GM04504 (cell line): Measurements from ENCODE around the gene ETV7.
"Not testable (repeated sequence)": the region's sequence is repeated elsewhere in the genome, so short reads cannot be mapped to it uniquely, and the experiment has no call there.

ENCODE experiments used
- DNase-seq: peaks from one replicate; pipeline ENCODE4 v3.0.0-alpha.2; 2012; ENCODE audit warnings: low read depth

ETV7 gene

DNA sequence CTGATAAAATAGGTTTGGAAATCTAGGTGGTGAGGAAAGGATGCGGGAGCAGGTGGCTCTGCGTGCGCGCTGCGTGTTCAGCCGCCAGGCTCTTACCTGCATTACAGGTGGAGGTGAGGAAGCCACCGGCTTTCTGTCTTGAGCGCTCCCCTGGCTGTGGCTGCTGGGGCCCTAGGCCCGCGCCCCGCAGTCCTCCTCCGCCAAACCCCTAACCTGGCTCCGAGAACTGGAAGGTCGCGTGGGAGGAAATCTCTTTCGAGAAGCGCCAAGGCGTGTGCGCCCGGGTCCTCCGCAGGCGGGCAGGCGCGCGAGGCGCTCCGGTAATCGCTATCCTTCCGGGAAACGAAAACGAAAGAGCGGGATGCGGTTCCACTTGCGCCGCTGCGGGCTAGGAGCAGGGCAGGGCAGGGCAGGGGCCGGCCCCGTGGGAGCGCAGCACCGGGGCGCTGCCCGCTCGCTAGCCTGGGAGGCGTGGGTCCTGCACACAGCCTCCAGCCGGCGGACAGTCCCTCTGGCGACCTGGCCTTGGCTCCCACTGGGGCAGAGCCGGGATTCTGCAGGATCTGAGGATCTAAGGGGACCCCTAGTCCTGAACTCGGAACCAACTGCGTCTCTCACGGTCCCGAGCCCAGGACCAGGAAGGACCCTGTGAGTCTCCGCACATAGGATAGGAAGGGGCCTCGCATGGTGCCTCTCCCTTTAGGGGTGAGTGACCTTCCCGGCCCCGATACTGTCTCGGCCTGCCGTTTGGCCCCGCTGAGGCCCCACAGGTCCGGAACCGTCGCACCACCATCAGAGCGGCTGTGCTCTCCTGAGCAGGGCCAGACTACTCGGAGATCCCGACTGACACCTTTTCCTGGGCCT, at the start of gene ETV7:
Gene ETV7, minus strand, starts transcription at position 230 of the 864 bp plus-strand sequence. Its CDS starts 128 bp downstream, at position 102.
- no peak for DNase-seq

GRCh38 chr6:36436466-36436865, 49.0 kb upstream of the ETV7 start:
- DNase-seq, result no peak

GRCh38 chr6:36432151-36432671, 44.7 kb upstream of the ETV7 start:
- DNase-seq, result no peak

GRCh38 chr6:36431197-36431596, 43.7 kb upstream of the ETV7 start:
- no peak for DNase-seq

DNA sequence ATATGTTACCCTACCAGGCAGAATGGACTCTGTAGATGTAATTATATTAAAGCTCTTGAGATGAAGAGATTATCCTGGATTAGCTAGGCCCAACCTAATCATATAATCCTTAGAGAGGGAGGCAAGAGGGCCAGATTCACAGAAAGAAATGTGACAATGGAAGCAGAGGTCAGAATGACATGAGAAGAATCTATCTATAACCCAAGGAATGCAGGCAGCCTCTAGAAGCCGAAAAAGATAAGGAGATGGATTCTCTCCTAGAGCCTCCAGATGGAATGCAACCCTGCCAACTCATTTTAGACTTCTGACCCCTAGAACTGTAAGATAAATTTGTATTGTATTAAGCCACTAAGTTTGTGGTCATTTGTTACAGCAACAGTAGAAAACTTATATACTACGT, 42.9 kb upstream of the ETV7 start:
- no peak for DNase-seq

DNA sequence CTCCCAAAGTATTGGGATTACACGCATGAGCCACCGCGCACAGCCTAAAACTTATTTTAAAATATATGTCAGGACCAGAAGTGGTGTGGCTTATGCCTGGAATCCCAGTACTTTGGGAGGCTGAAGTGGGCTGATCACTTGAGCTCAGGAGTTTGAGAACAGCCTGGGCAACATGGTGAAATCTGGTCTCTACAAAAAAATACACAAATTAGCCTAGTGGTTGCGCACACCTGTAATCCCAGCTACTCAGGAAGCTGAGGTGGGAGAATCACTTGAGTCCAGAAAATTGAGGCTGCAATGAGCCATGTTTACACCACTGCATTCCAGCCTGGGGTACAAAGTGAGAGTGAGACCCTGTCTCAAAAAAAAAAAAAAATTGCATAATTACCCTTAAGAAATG, 41.4 kb upstream of the ETV7 start:
- DNase-seq, result no peak

DNA sequence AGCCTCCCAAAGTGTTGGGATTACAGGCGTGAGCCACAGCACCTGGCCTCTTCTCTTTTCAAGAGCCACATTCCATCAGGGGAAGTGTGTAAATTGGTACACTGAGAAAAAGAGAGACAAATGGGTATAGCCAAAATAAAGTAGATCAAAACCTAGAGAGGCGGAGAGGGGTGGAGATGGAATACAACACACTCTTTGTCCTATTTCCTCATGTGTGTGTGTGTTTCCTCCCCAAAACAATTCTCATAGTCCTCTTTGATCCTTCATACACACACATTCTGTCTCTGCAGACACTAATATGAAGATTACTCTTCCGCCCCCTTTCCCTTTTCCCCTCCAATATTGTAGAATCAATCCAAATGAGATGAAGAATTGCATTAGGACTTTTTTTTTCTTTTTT, 39.2 kb upstream of the ETV7 start:
- DNase-seq, result no peak

DNA sequence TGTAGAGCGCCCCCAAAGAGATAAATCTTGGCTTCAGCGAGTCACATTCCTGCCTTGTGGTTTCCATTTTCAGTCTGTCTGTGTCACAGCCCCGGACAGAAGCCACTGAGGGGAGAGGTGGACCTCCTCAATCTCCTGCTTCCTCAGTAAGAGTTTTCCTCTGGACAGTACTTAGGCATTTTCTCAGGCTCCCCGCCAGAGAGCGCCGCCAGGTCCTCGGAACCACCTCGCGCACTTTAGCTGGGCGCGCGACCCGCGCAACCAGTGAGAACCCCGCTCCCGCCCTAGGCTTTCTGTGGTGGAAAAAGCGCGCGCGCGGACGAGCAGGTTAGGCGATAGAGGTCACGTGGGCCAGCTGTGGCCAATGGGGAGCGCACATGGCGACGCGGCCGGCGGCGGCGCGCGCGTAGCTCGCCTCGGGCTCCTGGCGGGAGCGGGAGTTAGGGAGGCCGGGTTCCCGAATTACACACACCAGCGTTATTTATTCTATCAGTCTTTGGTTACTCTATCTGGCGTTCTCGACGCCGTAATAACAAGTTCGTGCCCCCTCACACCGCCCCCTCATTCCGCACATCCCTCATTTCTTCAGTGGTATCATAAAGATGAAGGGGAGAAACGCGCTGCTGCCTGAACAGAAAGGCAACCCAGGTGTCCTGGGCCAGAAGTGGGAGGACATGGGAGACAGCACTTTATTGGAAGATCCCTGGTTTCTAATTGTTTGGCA, 35.8 kb upstream of the ETV7 start:
- peak; percentile 96 for DNase-seq

- DNase-seq, result no peak
Observed at GRCh38 chr6:36422714-36423100, 35.2 kb upstream of the ETV7 start.

DNA sequence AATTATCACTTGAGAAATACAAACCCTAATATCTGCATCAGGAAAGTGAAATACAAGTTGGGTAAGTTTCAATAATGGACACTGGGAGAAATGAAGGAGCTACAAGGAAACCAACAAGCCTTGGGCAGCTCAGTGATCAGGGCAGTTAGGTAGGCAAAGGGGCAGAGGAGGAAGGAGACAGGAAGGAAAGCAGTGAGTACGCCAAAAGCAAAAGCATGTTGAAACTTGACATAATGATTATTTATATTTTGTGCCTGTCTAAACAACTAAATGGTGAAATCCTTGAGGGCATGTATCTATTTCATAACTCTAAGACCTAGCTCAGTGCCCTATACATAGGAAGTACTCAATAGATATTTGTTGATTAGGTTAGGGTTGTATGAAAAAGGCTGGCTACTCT, 31.8 kb upstream of the ETV7 start:
- DNase-seq, result no peak

GRCh38 chr6:36418558-36418957, 31.1 kb upstream of the ETV7 start:
- DNase-seq, result no peak

- DNase-seq, result no peak
Observed at GRCh38 chr6:36414481-36414880, 27.0 kb upstream of the ETV7 start.

DNA sequence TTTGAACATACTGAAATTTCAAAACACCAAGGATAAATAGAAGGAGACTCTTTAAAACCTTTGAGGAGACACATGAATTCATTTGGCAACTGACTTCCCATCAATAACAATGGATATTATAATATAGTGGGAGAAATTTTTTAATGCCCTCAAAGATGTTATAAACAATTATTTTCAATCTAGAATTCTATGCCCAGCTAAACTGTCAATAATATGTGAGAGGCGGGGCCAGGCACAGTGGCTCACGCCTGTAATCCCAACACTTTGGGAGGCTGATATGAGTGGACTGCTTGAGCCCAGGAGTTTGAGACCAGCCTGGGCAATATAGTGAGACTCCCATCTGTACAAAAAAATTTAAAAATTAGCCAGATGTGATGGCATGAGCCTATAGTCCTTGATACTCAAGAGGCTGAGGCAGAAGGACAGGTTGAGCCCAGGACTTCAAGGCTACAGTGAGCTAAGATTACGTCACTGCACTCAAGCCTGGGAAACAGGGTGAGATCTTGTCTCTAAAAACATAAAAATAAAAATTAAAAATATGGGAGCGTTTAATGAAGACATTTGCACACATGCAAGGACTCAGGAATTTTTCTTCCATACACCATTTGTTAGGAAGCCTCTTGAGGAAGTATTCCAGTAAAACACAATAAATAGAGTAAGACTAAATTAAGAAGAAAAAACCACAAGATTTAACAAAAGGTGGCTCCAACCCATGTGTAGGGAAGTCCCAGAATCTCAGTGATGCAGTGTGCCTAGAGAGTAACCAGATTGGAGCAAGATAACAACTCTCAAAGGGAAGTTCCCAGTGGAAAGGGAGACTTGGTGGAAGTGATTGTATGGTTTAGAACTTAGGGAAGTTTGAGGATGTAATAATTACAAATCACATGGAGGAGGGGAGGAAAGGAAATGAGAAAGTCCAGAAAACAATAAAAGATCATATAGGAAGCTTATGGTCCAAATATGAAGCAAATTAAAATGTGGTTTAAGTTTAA, 26.3 kb upstream of the ETV7 start:
- no peak for DNase-seq

GRCh38 chr6:36409718-36410117, 22.2 kb upstream of the ETV7 start:
- DNase-seq, result not testable (repeated sequence)

DNA sequence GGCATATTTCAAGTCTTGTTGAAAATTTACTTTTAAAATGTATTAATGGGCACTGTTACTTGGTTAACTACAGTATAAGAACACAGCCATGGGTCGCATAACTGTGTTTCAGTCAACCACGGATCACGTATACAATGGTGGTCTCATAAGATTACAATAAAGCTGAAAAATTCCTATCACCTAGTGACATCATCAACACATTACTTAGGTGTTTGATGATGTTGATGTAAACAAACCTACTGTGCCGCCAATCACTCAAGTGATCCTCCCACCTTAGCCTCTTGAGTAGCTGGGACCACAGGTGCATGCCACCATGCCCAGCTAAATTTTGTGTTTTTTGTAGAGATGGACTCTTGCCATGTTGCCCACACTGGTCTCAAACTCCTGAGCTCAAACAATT, 16.7 kb upstream of the ETV7 start:
- DNase-seq, result no peak

- DNase-seq, result no peak
Observed at GRCh38 chr6:36402481-36402880, 15.0 kb upstream of the ETV7 start.

GRCh38 chr6:36399970-36400369, 12.5 kb upstream of the ETV7 start:
- no peak for DNase-seq

DNA sequence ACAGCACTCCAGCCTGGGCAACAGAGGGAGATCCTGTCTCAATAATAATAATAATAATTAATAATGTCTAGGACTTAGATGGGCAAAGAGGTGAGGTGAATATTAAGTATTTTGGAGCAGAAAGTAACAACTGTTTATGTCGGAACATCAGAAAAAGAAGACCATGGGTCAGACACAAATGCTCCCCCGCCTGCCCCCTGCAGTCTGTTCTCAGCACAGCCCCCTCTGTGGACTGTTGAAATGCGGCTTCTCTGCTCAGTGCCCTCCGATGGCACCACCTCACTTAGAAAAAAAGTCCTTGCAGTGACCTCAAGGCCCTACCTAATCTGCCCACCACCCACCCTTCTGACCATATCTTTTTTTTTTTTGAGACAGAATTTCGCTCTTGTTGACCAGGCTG, 5.2 kb upstream of the ETV7 start:
- DNase-seq, result no peak

- no peak for DNase-seq
Observed at GRCh38 chr6:36389353-36389752, 1.9 kb upstream of the ETV7 start.

DNA sequence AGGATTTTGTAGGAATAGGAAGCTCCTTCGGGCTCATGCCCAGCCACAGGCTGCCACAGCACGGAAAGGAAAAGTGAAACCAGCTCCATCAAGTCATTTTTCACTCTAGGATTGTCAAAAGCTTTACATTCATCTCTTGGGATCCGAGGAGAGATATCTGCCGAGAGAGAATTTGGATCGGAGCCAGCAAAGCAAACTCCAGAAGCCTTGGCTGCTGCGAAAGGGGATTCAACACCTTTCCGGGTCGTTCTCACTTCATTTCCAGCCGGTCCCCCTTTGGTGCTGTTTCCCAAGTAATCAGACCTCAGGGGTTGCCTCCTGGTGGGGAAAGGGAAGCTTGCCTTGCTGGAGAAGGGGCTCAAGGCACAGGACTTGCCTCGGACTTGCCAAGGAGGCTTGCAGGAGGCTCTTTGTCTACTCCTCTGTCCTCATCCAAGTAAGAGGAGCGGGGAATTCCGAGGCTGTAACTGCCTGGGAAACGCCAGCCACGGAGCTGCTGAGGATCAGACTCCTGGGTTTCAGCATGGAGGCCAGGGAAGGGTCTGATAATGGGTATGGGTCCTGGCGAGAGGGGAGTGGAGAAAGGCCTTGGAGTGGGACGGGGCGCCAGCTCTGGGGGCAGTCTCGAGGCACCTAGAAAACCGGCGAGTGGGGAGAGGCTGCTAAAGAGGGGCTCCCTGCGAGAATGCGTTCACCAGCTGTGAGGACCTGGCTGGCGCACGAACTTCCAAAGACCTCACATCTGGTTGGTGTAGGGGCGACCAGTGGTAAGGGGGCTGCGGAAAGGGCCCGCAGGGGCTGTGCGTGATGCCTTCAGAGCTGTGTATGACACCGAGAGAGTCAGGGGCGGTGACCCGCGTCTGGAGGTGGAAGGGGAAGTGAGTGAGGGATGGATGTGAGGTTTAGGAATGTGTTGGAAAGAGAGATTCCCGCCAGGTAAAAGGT, 702 bp downstream of the ETV7 start:
- peak; percentile 21 for DNase-seq

DNA sequence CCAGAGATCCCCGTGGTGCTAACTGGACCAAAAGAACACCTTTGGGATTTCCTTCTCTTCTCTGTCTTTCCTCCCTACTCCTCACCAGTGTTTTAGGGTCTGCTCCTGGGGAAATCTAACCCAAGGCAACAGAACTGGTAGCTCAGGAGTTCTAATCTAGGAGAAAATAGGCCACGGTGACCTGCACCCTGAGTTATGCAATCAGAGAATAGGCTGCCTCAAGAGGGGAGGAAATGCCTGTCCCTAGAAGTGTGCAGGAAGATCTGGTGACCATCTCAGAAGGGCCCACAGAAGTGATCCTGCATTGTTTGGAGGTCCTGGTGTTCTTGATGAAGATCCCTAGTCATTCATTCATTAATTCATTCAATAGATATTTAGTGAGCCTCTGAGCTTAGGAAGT, 3.4 kb downstream of the ETV7 start:
- no peak for DNase-seq
